K562 (cell line): ENCODE measurements around the gene RSF1. TPM values are rescaled to one million over a fixed set of nuclear protein-coding genes. Genes with fewer than 3 reads are reported as not detected.

Source experiments
- ETS1 ChIP-seq: conservative IDR thresholded peaks from 2 replicates; pipeline ENCODE4 v1.6.1; 2011; ENCODE audit warnings: low read depth, mild to moderate bottlenecking, low read length; ENCODE audit not compliant: control insufficient read depth
- HDGF ChIP-seq: fragments of 450-650 bp; IDR thresholded peaks from 2 replicates; pipeline ENCODE4 v1.6.1; 2016
- KAT2B ChIP-seq: IDR thresholded peaks from one replicate; pipeline ENCODE4 v1.6.1; 2012; ENCODE audit warnings: low read depth, mild to moderate bottlenecking, control low read depth, inconsistent platforms, low read length, moderate library complexity
- NCOA6 ChIP-seq: fragments of 450-650 bp; IDR thresholded peaks from 2 replicates; pipeline ENCODE4 v1.6.1; 2017; ENCODE audit warnings: mild to moderate bottlenecking
- NFRKB ChIP-seq: fragments of 450-650 bp; IDR thresholded peaks from 2 replicates; pipeline ENCODE4 v1.6.1; 2016; ENCODE audit warnings: low read depth
- REST ChIP-seq, 2 experiments: fragments of 450-650 bp; formaldehyde crosslinking in 1 of 2; IDR thresholded peaks; 2 replicates each; pipeline versions ENCODE4 v1.4.0 to v1.6.1; 2014 to 2020; ENCODE audit warnings: mild to moderate bottlenecking in 2 of 2, borderline replicate concordance in 1 of 2, low read depth in 1 of 2
- RHOXF2B ChIP-seq: fragments of 250-450 bp; sonication (Bioruptor Pico); conservative IDR thresholded peaks from 2 replicates; pipeline ENCODE4 v1.5.1; 2021
- XRCC5 ChIP-seq: fragments of 200-400 bp; formaldehyde crosslinking; IDR thresholded peaks from 2 replicates; pipeline ENCODE4 v1.6.1; 2017; ENCODE audit warnings: low read depth, mild to moderate bottlenecking, low read length
- ZBTB26 ChIP-seq: fragments of 450-650 bp; formaldehyde crosslinking; IDR thresholded peaks from 2 replicates; pipeline ENCODE4 v1.4.0; 2022; ENCODE audit warnings: missing genetic modification characterization
- ZNF584 ChIP-seq: fragments of 200-800 bp; sonication (Bioruptor generic); IDR thresholded peaks from 2 replicates; pipeline ENCODE4 v1.6.1; 2016; ENCODE audit warnings: low read depth, mild to moderate bottlenecking, missing genetic modification characterization, missing compliant biosample characterization
- ZNF740 ChIP-seq, 3 experiments: fragments of 200-800 bp in 1 of 3; sonication (Bioruptor generic) in 1 of 3; sonication (generic) in 1 of 3; formaldehyde crosslinking in 1 of 3; IDR thresholded peaks; 2 replicates each; pipeline versions ENCODE4 v1.6.1 to v1.8.0; 2016 to 2022; ENCODE audit warnings: mild to moderate bottlenecking in 2 of 3, missing compliant biosample characterization in 2 of 3, missing genetic modification characterization in 2 of 3, missing genetic modification reagents in 1 of 3
- polyA plus RNA-seq, 8 experiments: library from polyadenylated mRNA; depleted of rRNA in 4 of 8; stranded (reverse) in 5 of 8; unstranded in 3 of 8; fragments of >200 nt; fragmentation: Nextera tagmentation in 2 of 8; fragmentation: Illumina TruSeq in 1 of 8; extraction: Ambion mirVana in 2 of 8; extraction: Trizol in 1 of 8; gene quantifications; 2 replicates each; pipeline versions ENCODE4 v1.2.1 to v1.2.3, GENCODE V29; 2011 to 2014; ENCODE audit warnings: inconsistent platforms in 1 of 8, missing spikeins in 1 of 8
- total RNA-seq, 7 experiments: library from RNA; depleted of rRNA in 6 of 7; stranded (reverse); fragments of >200 nt in 6 of 7; fragmentation: Illumina TruSeq in 2 of 7; extraction: Trizol in 2 of 7; gene quantifications; 2 replicates each; pipeline versions ENCODE4 v1.2.1 to v1.2.3, GENCODE V29; 2011 to 2021; ENCODE audit warnings: low replicate concordance in 1 of 7
- TF ChIP-seq, protein P1 (sequence below), 3 experiments: IDR thresholded peaks in 2 of 3; conservative IDR thresholded peaks in 1 of 3; 2 replicates each; pipeline ENCODE4 v1.5.1; 2011 to 2012; ENCODE audit warnings: low read length in 3 of 3, mild to moderate bottlenecking in 3 of 3, control low read depth in 2 of 3, improper control_type of control experiment in 1 of 3, inconsistent platforms in 1 of 3, low read depth in 1 of 3, mixed read lengths in 1 of 3, moderate library complexity in 1 of 3; ENCODE audit not compliant: insufficient read depth in 2 of 3

The RSF1 gene
- total and polyA plus RNA-seq, 9 of the 15 experiments (the other 6 are each of a cell fraction or from before 2014, with no cell fraction given) = 9.7 to 63.6 (median 42.8) TPM

GRCh38 chr11:77637345-77638165, 183.0 kb downstream of the RSF1 start, which contains the start of gene CLNS1A (continued):
- TF ChIP-seq HDGF (no peak), KAT2B (no peak), ZNF740 (CRISPR knock-in tag; IDR thresholded peaks at IDR 0.05) (0 out of 2 replicates have a peak, but pooled peaks have one; percentile 14), ZNF740 (tag; IDR thresholded peaks at IDR 0.05) (no peak), XRCC5 (peak; percentile 43; the same call in 1 of the 2 replicates), NCOA6 (no peak), REST (IDR thresholded peaks at IDR 0.05; ENCODE audit: borderline replicate concordance) (no peak), REST (CRISPR knock-in tag; IDR thresholded peaks at IDR 0.05; ENCODE audit: low read depth) (no peak), ETS1 (peak; percentile 85; the same call in 1 of the 2 replicates), ZBTB26 (CRISPR knock-in tag) (no peak), NFRKB (peak; percentile 95), RHOXF2B (CRISPR knock-in tag) (no peak), ZNF584 (no peak)
- TF ChIP-seq, protein P1, sequence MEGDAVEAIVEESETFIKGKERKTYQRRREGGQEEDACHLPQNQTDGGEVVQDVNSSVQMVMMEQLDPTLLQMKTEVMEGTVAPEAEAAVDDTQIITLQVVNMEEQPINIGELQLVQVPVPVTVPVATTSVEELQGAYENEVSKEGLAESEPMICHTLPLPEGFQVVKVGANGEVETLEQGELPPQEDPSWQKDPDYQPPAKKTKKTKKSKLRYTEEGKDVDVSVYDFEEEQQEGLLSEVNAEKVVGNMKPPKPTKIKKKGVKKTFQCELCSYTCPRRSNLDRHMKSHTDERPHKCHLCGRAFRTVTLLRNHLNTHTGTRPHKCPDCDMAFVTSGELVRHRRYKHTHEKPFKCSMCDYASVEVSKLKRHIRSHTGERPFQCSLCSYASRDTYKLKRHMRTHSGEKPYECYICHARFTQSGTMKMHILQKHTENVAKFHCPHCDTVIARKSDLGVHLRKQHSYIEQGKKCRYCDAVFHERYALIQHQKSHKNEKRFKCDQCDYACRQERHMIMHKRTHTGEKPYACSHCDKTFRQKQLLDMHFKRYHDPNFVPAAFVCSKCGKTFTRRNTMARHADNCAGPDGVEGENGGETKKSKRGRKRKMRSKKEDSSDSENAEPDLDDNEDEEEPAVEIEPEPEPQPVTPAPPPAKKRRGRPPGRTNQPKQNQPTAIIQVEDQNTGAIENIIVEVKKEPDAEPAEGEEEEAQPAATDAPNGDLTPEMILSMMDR (IDR thresholded peaks at IDR 0.05 in 2 of 3, conservative IDR thresholded peaks at IDR 0.05 in 1 of 3; ENCODE audit: insufficient read depth in 2 of 3, low read depth in 1 of 3, low read length in 3 of 3) = no peak
